HepG2 (cell line): ENCODE results near the gene SLC41A1. TPM values are rescaled to one million over a fixed set of nuclear protein-coding genes. Genes with fewer than 3 reads are reported as not detected.

ENCODE experiments used
- CCDC6 ChIP-seq: sonication (generic); formaldehyde crosslinking; IDR thresholded peaks from 2 replicates; pipeline ENCODE4 v1.8.1; 2022; ENCODE audit warnings: mild to moderate bottlenecking, missing genetic modification reagents, moderate library complexity
- HOXD1 ChIP-seq: sonication (generic); formaldehyde crosslinking; IDR thresholded peaks from 2 replicates; pipeline ENCODE4 v1.5.0; 2020; ENCODE audit warnings: missing genetic modification reagents
- MLXIP ChIP-seq: sonication (generic); formaldehyde crosslinking; IDR thresholded peaks from 2 replicates; pipeline ENCODE4 v1.9.0; 2021; ENCODE audit warnings: missing genetic modification reagents, borderline replicate concordance
- NCOA1 ChIP-seq: sonication (generic); formaldehyde crosslinking; IDR thresholded peaks from 2 replicates; pipeline ENCODE4 v1.9.0; 2021; ENCODE audit warnings: missing genetic modification reagents
- NR0B2 ChIP-seq: sonication (generic); formaldehyde crosslinking; IDR thresholded peaks from 2 replicates; pipeline ENCODE4 v1.4.0; 2020; ENCODE audit warnings: mild to moderate bottlenecking, missing genetic modification reagents
- PCBP1 ChIP-seq: fragments of 200-400 bp; formaldehyde crosslinking; IDR thresholded peaks from 2 replicates; pipeline ENCODE4 v1.6.1; 2017; ENCODE audit warnings: mild to moderate bottlenecking, low read depth, low read length, borderline replicate concordance
- POLR2AphosphoS5 ChIP-seq: IDR thresholded peaks from 2 replicates; pipeline ENCODE4 v1.6.1; 2012; ENCODE audit warnings: low read depth, low read length
- TBP ChIP-seq: sonication (generic); formaldehyde crosslinking; IDR thresholded peaks from 2 replicates; pipeline ENCODE4 v1.5.0; 2020; ENCODE audit warnings: missing genetic modification reagents
- TRIM24 ChIP-seq: sonication (generic); formaldehyde crosslinking; IDR thresholded peaks from 2 replicates; pipeline ENCODE4 v1.8.0; 2022; ENCODE audit warnings: mild to moderate bottlenecking, missing genetic modification reagents
- ZBTB14 ChIP-seq: sonication (generic); formaldehyde crosslinking; IDR thresholded peaks from 2 replicates; pipeline ENCODE4 v1.4.0; 2020; ENCODE audit warnings: missing genetic modification reagents
- polyA plus RNA-seq, 8 experiments: library from polyadenylated mRNA; depleted of rRNA in 3 of 8; stranded (reverse) in 7 of 8; unstranded in 1 of 8; fragments of >200 nt; fragmentation: Illumina TruSeq in 4 of 8; extraction: Trizol in 4 of 8; gene quantifications; 2 replicates each; pipeline versions ENCODE4 v1.2.1 to v1.2.3, GENCODE V29; 2011 to 2016; ENCODE audit warnings: low read depth in 4 of 8, missing spikeins in 1 of 8, mixed read lengths in 1 of 8; ENCODE audit not compliant: insufficient read depth in 1 of 8
- total RNA-seq, 5 experiments: library from RNA; depleted of rRNA; stranded (reverse); fragments of >200 nt; fragmentation: Illumina TruSeq; extraction: Trizol; gene quantifications; 2 replicates each; pipeline ENCODE4 v1.2.3, GENCODE V29; 2016; ENCODE audit warnings: low read depth in 1 of 5
- TF ChIP-seq, protein P1 (sequence below): sonication (generic); formaldehyde crosslinking; IDR thresholded peaks from 2 replicates; pipeline ENCODE4 v1.5.1; 2020; ENCODE audit warnings: mild to moderate bottlenecking, missing genetic modification reagents, moderate library complexity
- TF ChIP-seq, protein P2 (sequence below): sonication (generic); formaldehyde crosslinking; IDR thresholded peaks from 2 replicates; pipeline ENCODE4 v1.4.0; 2020; ENCODE audit warnings: missing genetic modification reagents

The SLC41A1 gene
- total and polyA plus RNA-seq, 2 of the 13 experiments (the other 11 are each of a cell fraction or from before 2014, with no cell fraction given): 2.2 to 4.6 TPM

DNA sequence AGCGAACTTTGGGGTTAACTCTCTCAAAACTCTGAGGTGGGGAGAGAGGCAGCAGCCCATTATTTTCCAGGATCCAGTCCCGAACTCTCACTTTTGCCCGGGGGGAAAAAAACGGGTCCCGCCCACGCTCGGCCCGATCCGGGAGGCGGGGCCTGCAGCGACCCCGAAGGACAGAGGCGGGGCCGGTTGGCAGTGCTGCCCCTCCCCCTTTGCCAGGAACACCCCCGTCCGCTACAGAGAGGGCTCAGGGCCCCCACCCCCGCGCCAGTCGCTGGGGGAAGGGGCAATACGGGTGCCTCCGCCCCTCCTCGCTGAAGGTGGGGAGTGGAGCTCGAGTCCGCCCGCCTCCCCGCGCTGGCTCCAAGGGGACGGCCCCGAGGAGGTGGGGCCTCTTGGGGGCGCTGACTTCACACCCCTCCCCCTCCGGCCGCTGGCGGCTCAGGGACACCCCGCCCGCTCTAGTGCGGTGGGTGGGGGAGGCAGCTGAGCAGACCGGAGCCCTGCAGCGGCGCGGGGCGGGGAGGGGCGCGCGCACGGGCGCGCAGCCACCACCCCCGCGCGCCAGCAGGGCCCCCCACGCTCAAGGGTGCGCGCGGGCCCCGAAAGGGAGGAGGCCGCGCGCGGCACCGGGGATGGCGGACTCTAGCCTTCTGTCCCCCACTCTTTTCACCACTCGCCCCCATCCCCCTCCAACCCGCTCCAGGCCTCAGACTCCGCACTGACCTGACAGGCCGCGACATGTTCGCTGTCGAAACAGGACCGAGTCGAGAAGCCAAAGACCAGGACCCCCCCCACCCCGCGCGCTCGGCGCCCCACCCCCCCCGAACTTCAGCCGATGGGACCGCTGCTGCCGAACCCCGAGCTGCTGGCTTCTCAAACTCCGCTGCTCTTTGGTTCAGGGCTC lies 63.5 kb downstream of the SLC41A1 start (continued):
- TF ChIP-seq ZBTB14 (CRISPR knock-in tag) (peak; percentile 82), HOXD1 (no peak; the same call in 1 of the 2 replicates), NCOA1 (CRISPR knock-in tag) (no peak), TBP (no peak), PCBP1 (peak; percentile 72; the same call in 1 of the 2 replicates), TRIM24 (CRISPR knock-in tag) (no peak), CCDC6 (CRISPR knock-in tag) (no peak; the same call in none of the 2 replicates), MLXIP (CRISPR knock-in tag) (no peak), POLR2AphosphoS5 (0 out of 2 replicates have a peak, but pooled peaks have one; percentile 7), NR0B2 (CRISPR knock-in tag) (no peak)
- TF ChIP-seq, protein P1, sequence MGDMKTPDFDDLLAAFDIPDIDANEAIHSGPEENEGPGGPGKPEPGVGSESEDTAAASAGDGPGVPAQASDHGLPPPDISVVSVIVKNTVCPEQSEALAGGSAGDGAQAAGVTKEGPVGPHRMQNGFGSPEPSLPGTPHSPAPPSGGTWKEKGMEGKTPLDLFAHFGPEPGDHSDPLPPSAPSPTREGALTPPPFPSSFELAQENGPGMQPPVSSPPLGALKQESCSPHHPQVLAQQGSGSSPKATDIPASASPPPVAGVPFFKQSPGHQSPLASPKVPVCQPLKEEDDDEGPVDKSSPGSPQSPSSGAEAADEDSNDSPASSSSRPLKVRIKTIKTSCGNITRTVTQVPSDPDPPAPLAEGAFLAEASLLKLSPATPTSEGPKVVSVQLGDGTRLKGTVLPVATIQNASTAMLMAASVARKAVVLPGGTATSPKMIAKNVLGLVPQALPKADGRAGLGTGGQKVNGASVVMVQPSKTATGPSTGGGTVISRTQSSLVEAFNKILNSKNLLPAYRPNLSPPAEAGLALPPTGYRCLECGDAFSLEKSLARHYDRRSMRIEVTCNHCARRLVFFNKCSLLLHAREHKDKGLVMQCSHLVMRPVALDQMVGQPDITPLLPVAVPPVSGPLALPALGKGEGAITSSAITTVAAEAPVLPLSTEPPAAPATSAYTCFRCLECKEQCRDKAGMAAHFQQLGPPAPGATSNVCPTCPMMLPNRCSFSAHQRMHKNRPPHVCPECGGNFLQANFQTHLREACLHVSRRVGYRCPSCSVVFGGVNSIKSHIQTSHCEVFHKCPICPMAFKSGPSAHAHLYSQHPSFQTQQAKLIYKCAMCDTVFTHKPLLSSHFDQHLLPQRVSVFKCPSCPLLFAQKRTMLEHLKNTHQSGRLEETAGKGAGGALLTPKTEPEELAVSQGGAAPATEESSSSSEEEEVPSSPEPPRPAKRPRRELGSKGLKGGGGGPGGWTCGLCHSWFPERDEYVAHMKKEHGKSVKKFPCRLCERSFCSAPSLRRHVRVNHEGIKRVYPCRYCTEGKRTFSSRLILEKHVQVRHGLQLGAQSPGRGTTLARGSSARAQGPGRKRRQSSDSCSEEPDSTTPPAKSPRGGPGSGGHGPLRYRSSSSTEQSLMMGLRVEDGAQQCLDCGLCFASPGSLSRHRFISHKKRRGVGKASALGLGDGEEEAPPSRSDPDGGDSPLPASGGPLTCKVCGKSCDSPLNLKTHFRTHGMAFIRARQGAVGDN: peak; percentile 82
- TF ChIP-seq, protein P2, sequence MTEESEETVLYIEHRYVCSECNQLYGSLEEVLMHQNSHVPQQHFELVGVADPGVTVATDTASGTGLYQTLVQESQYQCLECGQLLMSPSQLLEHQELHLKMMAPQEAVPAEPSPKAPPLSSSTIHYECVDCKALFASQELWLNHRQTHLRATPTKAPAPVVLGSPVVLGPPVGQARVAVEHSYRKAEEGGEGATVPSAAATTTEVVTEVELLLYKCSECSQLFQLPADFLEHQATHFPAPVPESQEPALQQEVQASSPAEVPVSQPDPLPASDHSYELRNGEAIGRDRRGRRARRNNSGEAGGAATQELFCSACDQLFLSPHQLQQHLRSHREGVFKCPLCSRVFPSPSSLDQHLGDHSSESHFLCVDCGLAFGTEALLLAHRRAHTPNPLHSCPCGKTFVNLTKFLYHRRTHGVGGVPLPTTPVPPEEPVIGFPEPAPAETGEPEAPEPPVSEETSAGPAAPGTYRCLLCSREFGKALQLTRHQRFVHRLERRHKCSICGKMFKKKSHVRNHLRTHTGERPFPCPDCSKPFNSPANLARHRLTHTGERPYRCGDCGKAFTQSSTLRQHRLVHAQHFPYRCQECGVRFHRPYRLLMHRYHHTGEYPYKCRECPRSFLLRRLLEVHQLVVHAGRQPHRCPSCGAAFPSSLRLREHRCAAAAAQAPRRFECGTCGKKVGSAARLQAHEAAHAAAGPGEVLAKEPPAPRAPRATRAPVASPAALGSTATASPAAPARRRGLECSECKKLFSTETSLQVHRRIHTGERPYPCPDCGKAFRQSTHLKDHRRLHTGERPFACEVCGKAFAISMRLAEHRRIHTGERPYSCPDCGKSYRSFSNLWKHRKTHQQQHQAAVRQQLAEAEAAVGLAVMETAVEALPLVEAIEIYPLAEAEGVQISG (CRISPR knock-in tag): peak; percentile 72
